GM19455 (cell line): Measurements from ENCODE around the gene E2F4.
A peak's percentile ranks its signal among the peaks of the same experiment; 100 is the strongest.

Source experiments
- ATAC-seq: cut with Tn5 transposase; IDR thresholded peaks from one replicate; pipeline ENCODE4 v1.9.1; 2021; ENCODE audit not compliant: unreplicated experiment

E2F4 gene

GRCh38 chr16:67173323-67173722 lies 18.6 kb upstream of the E2F4 start:
- ATAC-seq = no peak

DNA sequence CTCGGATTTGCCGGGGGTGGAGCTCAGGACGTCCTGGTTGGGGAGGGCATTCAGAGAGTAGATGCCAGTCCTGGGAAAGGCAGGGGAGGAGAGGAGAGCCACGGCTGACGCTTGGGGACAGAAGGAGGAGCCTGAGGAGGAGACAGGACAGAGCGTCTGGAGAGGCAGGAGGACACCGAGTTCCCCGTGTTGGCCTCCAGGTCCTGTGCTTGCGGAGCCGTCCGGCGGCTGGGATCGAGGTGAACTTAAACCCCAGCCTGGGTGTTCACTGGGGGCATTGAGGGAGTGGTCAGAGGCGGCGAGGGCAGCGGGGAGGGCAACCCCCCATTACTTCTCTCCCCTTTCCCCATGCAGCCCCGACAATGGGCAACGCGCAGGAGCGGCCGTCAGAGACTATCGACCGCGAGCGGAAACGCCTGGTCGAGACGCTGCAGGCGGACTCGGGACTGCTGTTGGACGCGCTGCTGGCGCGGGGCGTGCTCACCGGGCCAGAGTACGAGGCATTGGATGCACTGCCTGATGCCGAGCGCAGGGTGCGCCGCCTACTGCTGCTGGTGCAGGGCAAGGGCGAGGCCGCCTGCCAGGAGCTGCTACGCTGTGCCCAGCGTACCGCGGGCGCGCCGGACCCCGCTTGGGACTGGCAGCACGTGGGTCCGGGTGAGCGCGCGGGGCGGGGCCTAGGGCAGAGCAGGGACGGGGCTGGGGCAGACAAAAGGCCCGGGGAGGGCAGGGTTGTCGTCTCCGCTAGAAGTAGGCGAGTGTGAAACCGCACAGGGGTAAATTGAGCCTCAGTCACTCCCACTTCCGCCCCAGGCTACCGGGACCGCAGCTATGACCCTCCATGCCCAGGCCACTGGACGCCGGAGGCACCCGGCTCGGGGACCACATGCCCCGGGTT lies 17.9 kb upstream of the E2F4 start:
- ATAC-seq = no peak

GRCh38 chr16:67174706-67175231 lies 17.2 kb upstream of the E2F4 start:
- ATAC-seq = no peak

DNA sequence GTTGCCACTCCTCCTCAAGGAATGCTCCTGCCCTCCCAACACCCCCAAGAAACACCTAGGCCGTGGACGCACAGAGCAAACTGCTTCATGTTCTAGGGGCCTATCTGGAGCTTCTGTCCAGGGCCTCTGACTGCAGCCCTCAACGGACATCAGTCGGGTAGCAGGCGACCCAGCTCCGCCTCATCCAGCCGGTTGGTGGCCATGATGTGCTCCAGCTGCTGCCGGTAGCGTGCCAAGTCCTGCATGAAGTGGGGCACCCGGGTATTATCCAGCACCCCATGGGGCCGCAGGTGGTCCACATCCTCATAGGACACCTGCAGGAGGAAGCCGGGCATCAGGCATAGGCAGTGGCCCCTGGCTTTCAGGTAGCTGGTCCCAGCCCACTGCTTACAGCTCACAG lies 15.3 kb upstream of the E2F4 start:
- ATAC-seq = no peak

- ATAC-seq = no peak
Observed at GRCh38 chr16:67177743-67178699, 13.9 kb upstream of the E2F4 start.

GRCh38 chr16:67179421-67180080 lies 12.4 kb upstream of the E2F4 start:
- no peak for ATAC-seq

- ATAC-seq = no peak
Observed at GRCh38 chr16:67180166-67180565, 11.8 kb upstream of the E2F4 start.

DNA sequence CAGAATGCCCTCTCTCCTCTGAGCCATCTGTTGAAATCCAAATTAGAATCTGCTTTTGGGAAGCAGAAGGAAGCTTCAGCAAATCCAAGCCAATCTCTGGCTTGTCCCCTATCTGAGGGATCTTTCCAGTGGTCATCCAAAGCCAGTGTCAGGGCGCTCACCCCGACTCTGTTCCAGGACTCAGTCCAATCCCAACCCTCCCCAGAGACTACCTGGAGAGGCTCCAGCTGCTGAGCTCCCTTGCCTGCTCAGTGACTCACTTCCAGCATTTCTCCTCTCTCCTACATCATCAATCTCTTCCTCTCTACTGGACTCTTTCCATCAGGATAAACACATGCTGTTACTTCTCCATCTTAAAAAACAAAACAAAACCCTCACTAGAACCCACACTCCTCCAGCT lies 10.6 kb upstream of the E2F4 start:
- ATAC-seq = no peak

DNA sequence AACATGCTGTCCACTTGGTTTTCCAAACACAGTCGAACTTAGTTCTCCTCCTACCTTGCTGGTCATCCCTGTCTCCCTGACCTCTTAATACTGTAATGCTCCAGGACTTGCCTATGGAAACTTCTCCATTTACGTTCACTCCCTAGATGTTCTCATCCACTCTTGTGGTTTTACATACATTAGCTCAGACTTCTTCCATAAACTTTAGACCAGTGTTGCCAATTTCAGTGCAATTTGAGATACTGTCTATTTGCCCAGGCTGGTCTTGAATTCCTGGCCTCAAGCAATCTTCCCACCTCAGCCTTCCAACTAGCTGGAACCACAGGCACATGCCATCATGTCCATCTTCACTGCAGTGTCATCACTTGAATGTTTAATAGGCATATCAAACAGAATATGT lies 9.7 kb upstream of the E2F4 start:
- no peak for ATAC-seq

- no peak for ATAC-seq
Observed at GRCh38 chr16:67183284-67183626, 8.7 kb upstream of the E2F4 start.

DNA sequence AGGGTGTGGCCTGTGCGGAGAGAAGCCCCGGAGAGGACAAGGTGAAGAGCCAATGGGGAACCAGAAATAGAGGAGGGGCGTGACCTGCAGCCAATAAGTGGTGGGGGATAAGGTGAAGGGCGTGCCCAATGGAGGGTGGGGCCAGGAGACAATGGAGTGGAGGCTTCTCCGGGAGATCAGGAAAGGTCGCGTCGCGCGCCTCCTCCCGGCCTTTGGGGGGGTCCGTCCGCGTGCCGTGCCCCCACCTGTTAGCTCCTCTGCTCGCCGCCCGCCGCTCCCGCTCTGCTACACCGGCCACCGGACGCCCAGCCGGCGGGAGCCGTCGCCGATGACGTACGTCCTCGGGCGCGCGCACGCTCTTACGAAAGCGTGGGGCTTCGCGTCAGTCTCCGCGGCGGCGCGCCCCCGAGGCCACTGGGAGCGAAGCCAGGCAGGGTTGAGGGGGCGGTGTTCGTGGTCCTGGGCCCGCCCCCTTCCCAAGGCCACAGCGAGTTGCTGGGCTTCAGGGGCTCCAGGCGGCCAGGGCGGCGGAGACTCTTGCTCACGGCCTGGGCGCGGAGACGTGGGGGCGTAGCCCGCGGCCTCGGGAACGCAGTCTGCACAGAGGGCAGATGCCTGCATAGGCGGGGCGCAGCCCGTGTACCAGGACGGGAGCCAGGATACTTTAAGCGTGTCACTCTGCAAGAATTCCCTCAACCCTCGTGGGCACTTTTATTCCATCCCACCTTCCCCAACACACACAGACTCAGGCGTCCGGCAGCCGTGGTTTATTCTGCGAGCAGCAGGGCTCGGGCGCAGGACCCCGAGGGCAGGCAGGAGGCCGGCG lies 8.1 kb upstream of the E2F4 start, which contains the start of gene MATCAP1:
Gene MATCAP1 (minus strand): TSS at position 337 of the 826 bp plus-strand sequence. CDS start 3,353 bp downstream, outside the sequence.
- peak; percentile 88 for ATAC-seq

GRCh38 chr16:67184453-67184994 lies 7.4 kb upstream of the E2F4 start:
- ATAC-seq = no peak

GRCh38 chr16:67184995-67185650 lies 6.8 kb upstream of the E2F4 start:
- ATAC-seq = no peak

GRCh38 chr16:67185651-67186134 lies 6.3 kb upstream of the E2F4 start:
- no peak for ATAC-seq

DNA sequence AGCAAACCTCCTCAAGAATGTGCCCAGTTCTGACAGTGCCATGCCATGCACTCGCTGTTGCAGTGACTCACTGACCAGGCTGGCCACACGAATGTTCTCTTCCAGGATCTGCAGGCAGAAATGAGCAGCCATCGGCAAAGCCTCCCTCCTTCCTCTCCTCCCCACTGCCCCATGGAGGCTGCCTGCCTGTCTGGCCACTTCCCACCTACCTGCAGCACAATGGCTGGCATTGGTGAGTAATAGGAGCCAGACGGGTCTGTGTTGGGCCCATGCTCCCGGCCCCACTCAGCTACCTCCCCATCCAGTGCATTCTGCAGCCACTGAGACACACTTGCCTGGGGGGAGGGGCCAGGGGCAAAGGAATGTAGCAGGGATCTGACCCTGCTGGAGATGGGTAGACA lies 5.4 kb upstream of the E2F4 start:
- no peak for ATAC-seq

DNA sequence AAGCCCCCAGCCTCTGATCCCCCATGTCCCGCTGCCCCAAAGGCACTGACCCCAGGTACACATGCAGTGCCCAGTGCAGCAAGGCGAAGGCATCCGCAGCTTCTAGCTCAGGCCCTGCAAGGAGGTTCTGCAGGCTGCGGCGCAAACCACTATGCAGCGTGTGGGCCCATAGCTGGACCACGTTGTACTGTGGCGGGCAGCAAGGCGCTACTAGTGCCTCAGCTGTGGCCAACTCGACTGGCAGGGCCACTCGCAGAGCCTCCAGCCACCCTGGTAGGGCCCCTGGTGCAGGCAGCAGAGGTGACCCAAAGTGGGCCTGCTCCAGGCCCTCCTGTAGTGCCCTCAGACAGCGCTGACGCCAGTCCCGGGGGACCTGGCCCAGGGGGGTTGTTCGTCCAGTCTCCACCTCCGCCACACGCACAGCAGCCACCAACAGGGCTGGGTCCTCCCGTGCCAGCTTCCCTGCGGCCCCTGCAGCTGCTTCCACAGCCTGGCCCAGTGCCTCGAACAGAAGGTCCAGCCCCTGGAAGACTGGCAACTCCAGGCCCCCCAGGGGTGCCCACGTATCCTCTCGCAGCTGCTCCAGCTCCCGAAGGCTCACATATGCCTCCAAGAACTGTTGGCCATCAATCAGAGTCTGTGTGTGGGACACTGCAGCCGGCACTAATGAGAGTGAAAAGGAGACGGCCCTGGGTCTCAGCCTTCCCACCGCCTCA lies 4.6 kb upstream of the E2F4 start:
- no peak for ATAC-seq

DNA sequence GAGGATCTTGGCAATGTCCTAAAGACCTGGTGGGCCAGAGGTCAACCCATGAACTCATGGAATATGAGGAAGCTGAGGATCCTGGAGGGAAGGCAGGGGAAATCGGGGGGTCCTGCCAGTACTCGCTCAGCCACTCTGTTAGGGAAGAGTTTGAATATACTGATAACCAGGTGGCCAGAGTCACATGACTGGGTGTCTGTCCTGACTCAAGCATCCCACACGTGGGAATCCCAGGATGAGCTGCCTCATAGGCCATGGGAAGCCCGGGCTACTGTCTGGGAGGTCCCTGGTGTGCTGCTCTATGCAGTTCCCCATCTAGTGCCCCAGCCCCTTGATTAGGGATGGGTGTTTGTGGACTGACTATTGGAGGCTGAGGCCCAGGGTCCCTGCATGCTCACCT lies 3.6 kb upstream of the E2F4 start:
- ATAC-seq = no peak

- ATAC-seq = no peak
Observed at GRCh38 chr16:67188798-67189197, 3.2 kb upstream of the E2F4 start.

GRCh38 chr16:67190041-67190440 lies 1.9 kb upstream of the E2F4 start, which contains the start of gene EXOC3L1:
TSS of gene EXOC3L1 (minus strand) at chr16:67190136. CDS start at chr16:67189676, 460 bp downstream.
- no peak for ATAC-seq
